Neural progenitor cell (in vitro differentiated cells): Measurements from ENCODE around the gene ZNF598. TPM values are rescaled to one million over a fixed set of nuclear protein-coding genes. Genes with fewer than 3 reads are reported as not detected.
"Not testable (repeated sequence)": the region's sequence is repeated elsewhere in the genome, so short reads cannot be mapped to it uniquely, and the experiment has no call there.

Experiments used
- DNase-seq: peaks from one replicate; pipeline ENCODE4 v3.0.0-alpha.2; 2016; ENCODE audit warnings: low spot score
- H2AFZ ChIP-seq: fragments of 200-600 bp; sonication (generic); replicated peaks from 2 replicates; pipeline ENCODE4 v1.6.1; 2016; ENCODE audit warnings: antibody characterized with exemption
- H3F3A ChIP-seq: fragments of 200-600 bp; sonication (generic); 2 replicates; pipeline ENCODE4 v1.6.1; 2016; ENCODE audit warnings: antibody characterized with exemption, low read depth
- H3K27ac ChIP-seq: fragments of 200-600 bp; sonication (generic); 2 replicates; pipeline ENCODE4 v1.5.1; 2016; ENCODE audit warnings: mild to moderate bottlenecking
- H3K27me3 ChIP-seq: fragments of 200-600 bp; sonication (generic); 2 replicates; pipeline ENCODE4 v1.6.1; 2016; ENCODE audit warnings: mild to moderate bottlenecking, moderate library complexity
- H3K36me3 ChIP-seq: fragments of 200-600 bp; sonication (generic); 2 replicates; pipeline ENCODE4 v1.5.1; 2016
- H3K4me1 ChIP-seq: fragments of 200-600 bp; sonication (generic); 2 replicates; pipeline ENCODE4 v1.6.1; 2016; ENCODE audit warnings: mixed run types
- H3K4me2 ChIP-seq: fragments of 200-600 bp; sonication (generic); 2 replicates; pipeline ENCODE4 v1.6.1; 2016
- H3K4me3 ChIP-seq: fragments of 200-600 bp; sonication (generic); 2 replicates; pipeline ENCODE4 v1.5.1; 2016
- H3K79me2 ChIP-seq: fragments of 200-600 bp; sonication (generic); 2 replicates; pipeline ENCODE4 v1.6.1; 2016; ENCODE audit warnings: low read depth
- H3K9ac ChIP-seq: fragments of 200-600 bp; sonication (generic); 2 replicates; pipeline ENCODE4 v1.6.1; 2016
- H3K9me3 ChIP-seq: fragments of 200-600 bp; sonication (generic); 2 replicates; pipeline ENCODE4 v1.5.1; 2016; ENCODE audit warnings: low read depth
- H4K20me1 ChIP-seq: fragments of 200-600 bp; sonication (generic); 2 replicates; pipeline ENCODE4 v1.6.1; 2016; ENCODE audit warnings: low read depth
- H3K27ac Mint-ChIP-seq: 3 replicates; pipeline ENCODE4 v1.8.0; 2021; ENCODE audit warnings: mixed read lengths
- H3K27me3 Mint-ChIP-seq: 2 replicates; pipeline ENCODE4 v1.8.0; 2022; ENCODE audit warnings: low read depth, mild to moderate bottlenecking, inconsistent platforms, moderate library complexity, mixed read lengths; ENCODE audit not compliant: insufficient read depth
- H3K36me3 Mint-ChIP-seq: 3 replicates; pipeline ENCODE4 v1.8.0; 2021; ENCODE audit warnings: mixed read lengths
- H3K4me1 Mint-ChIP-seq: 3 replicates; pipeline ENCODE4 v1.8.0; 2021; ENCODE audit warnings: mixed read lengths
- H3K4me3 Mint-ChIP-seq: 3 replicates; pipeline ENCODE4 v1.8.0; 2021; ENCODE audit warnings: mild to moderate bottlenecking, moderate library complexity, mixed read lengths
- H3K9me3 Mint-ChIP-seq: 3 replicates; pipeline ENCODE4 v1.8.0; 2020; ENCODE audit warnings: mixed read lengths
- EZH2 ChIP-seq: fragments of 200-600 bp; sonication (generic); IDR thresholded peaks from 2 replicates; pipeline ENCODE4 v1.6.1; 2017; ENCODE audit warnings: antibody characterized with exemption, mild to moderate bottlenecking, moderate library complexity
- EZH2phosphoT487 ChIP-seq: fragments of 200-600 bp; sonication (generic); IDR thresholded peaks from 2 replicates; pipeline ENCODE4 v1.6.1; 2017; ENCODE audit warnings: antibody characterized with exemption
- total RNA-seq: library from RNA; depleted of rRNA; stranded (reverse); fragments of >200 nt; gene quantifications from 2 replicates; pipeline ENCODE4 v1.2.3, GENCODE V29; 2015; ENCODE audit warnings: low replicate concordance
- TF ChIP-seq, protein P1 (sequence below): fragments of 200-600 bp; sonication (generic); IDR thresholded peaks from 2 replicates; pipeline ENCODE4 v1.5.1; 2017; ENCODE audit warnings: antibody characterized with exemption, mild to moderate bottlenecking

ZNF598 gene
- total RNA-seq, 1 donor from 2014 or later: 12.7 TPM

GRCh38 chr16:1964506-1965395 lies 44.9 kb downstream of the ZNF598 start, which contains the start of gene RPS2:
TSS of gene RPS2 (minus strand) at chr16:1964826. CDS start at chr16:1964625, 201 bp downstream.
- H3K27ac Mint-ChIP-seq: peak within 1 kb of the TSS; percentile 74
- peak within 1 kb of the TSS; percentile 95 for H3K4me3 Mint-ChIP-seq
- Histone ChIP-seq H3K36me3 (no peaks in the 10 kb centered on the region), H2AFZ (peak within 1 kb of the TSS; percentile 95), H3K9me3 (no peaks in the 10 kb centered on the region), H3F3A (peaks cover 42% of the 10 kb centered on the region), H3K27me3 (no peaks in the 10 kb centered on the region), H3K4me1 (peaks cover 24% of the 10 kb centered on the region), H3K27ac (peak within 1 kb of the TSS; percentile 92), H3K9ac (peak within 1 kb of the TSS; percentile 98), H4K20me1 (peaks cover 44% of the 10 kb centered on the region), H3K79me2 (peaks cover 49% of the 10 kb centered on the region), H3K4me3 (peak within 1 kb of the TSS; percentile 98), H3K4me2 (peak within 1 kb of the TSS; percentile 96)
- TF ChIP-seq EZH2 (no peak), EZH2phosphoT487 (no peak)
- TF ChIP-seq, protein P1, sequence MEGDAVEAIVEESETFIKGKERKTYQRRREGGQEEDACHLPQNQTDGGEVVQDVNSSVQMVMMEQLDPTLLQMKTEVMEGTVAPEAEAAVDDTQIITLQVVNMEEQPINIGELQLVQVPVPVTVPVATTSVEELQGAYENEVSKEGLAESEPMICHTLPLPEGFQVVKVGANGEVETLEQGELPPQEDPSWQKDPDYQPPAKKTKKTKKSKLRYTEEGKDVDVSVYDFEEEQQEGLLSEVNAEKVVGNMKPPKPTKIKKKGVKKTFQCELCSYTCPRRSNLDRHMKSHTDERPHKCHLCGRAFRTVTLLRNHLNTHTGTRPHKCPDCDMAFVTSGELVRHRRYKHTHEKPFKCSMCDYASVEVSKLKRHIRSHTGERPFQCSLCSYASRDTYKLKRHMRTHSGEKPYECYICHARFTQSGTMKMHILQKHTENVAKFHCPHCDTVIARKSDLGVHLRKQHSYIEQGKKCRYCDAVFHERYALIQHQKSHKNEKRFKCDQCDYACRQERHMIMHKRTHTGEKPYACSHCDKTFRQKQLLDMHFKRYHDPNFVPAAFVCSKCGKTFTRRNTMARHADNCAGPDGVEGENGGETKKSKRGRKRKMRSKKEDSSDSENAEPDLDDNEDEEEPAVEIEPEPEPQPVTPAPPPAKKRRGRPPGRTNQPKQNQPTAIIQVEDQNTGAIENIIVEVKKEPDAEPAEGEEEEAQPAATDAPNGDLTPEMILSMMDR: no peak
- H3K4me1 Mint-ChIP-seq: peaks cover 34% of the 10 kb centered on the region
- no peaks in the 10 kb centered on the region for H3K27me3 Mint-ChIP-seq
- H3K36me3 Mint-ChIP-seq: peaks cover 12% of the 10 kb centered on the region
- peak; percentile 100 for DNase-seq
- H3K9me3 Mint-ChIP-seq: no peaks in the 10 kb centered on the region

DNA sequence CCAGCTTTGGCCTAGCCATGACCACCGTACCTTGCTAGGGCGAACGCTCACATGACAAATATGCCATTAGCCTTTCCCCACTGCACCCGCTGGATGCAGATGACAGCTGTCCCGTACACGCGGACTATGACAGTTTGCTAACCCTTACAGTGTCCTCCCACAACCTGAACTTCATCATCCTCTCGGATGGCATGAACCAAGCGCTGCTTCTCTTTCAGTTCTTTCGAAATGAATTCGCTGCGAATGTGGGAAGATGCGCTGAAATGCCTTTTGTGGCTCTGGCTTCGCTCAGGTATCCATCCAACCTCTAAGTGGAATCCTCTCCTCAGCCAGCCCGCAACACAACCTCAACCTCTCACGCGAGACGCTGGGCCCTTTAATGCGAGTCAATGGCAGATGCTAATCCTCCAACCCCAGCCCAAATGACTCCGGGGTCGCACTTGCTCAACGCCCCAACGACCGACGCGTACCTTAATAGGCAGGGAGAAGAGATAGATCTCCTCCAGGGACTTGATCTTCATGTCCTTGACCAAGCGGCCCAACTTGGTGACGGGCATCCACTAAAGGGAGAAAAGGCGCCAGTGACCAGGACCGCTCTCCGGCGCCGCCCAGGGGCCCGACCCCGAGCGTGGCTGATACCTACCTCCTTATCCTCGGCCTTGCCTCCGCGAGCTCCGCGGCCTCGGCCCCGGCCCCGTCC lies 45.7 kb downstream of the ZNF598 start:
- peaks cover 34% of the 10 kb centered on the region for H3K4me1 Mint-ChIP-seq
- no peaks in the 10 kb centered on the region for H3K27me3 Mint-ChIP-seq
- DNase-seq: peak; percentile 56
- no peak overlapping the region for H2AFZ ChIP-seq
- peak overlapping the region; percentile 92 for H3K27ac ChIP-seq
- peak overlapping the region; percentile 96 for H3K4me2 ChIP-seq
- H3K79me2 ChIP-seq: peaks cover 52% of the 10 kb centered on the region
- H3K36me3 ChIP-seq: no peaks in the 10 kb centered on the region
- H3K4me3 Mint-ChIP-seq: peak overlapping the region; percentile 95
- peak overlapping the region; percentile 93 for H3K9ac ChIP-seq
- H3F3A ChIP-seq: peaks cover 44% of the 10 kb centered on the region
- H3K4me3 ChIP-seq: peak overlapping the region; percentile 98
- peaks cover 44% of the 10 kb centered on the region for H4K20me1 ChIP-seq
- H3K9me3 Mint-ChIP-seq: no peaks in the 10 kb centered on the region
- peaks cover 12% of the 10 kb centered on the region for H3K36me3 Mint-ChIP-seq
- H3K27me3 ChIP-seq: no peaks in the 10 kb centered on the region
- H3K4me1 ChIP-seq: peaks cover 24% of the 10 kb centered on the region
- peak overlapping the region; percentile 46 for H3K27ac Mint-ChIP-seq
- no peaks in the 10 kb centered on the region for H3K9me3 ChIP-seq
- TF ChIP-seq, protein P1: peak; percentile 27
- TF ChIP-seq EZH2: no peak
- TF ChIP-seq EZH2phosphoT487: no peak

GRCh38 chr16:1962161-1963153 lies 47.2 kb downstream of the ZNF598 start:
- H3K4me2 ChIP-seq: peak overlapping the region; percentile 96
- H3K36me3 Mint-ChIP-seq: peaks cover 12% of the 10 kb centered on the region
- peaks cover 34% of the 10 kb centered on the region for H3K4me1 Mint-ChIP-seq
- H3K9ac ChIP-seq, H3K27ac ChIP-seq, H3K9me3 ChIP-seq, H3K27me3 Mint-ChIP-seq, H3K36me3 ChIP-seq, H3K27me3 ChIP-seq, H3K27ac Mint-ChIP-seq, DNase-seq, H3K9me3 Mint-ChIP-seq, H2AFZ ChIP-seq: not testable (repeated sequence)
- H3K79me2 ChIP-seq: peaks cover 52% of the 10 kb centered on the region
- H3K4me1 ChIP-seq: peaks cover 24% of the 10 kb centered on the region
- peak overlapping the region; percentile 95 for H3K4me3 Mint-ChIP-seq
- peaks cover 47% of the 10 kb centered on the region for H3F3A ChIP-seq
- peaks cover 44% of the 10 kb centered on the region for H4K20me1 ChIP-seq
- peak overlapping the region; percentile 98 for H3K4me3 ChIP-seq
